ENCODE data around the gene WDFY4. TPM values are rescaled to one million over a fixed set of nuclear protein-coding genes. Genes with fewer than 3 reads are reported as not detected.

WDFY4 gene
- total and polyA plus RNA-seq, 9 of the 15 experiments (the other 6 are each of a cell fraction or from before 2014, with no cell fraction given), result 0.01 to 0.02 (median 0.01) TPM; not detected in 6

GRCh38 chr10:48800007-48800675, 115.5 kb downstream of the WDFY4 start (continued):
- peak; percentile 92 for TF ChIP-seq HBP1 (CRISPR knock-in tag; IDR thresholded peaks at IDR 0.05)
- TF ChIP-seq C11orf30 (IDR thresholded peaks at IDR 0.05; ENCODE audit: low read depth), result peak; percentile 7; the same call in 1 of the 2 replicates
- TF ChIP-seq NCOA1 (IDR thresholded peaks at IDR 0.05; ENCODE audit: low read depth), result peak; percentile 68; the same call in 1 of the 2 replicates
- 0 out of 2 replicates have a peak, but pooled peaks have one; percentile 38 for TF ChIP-seq VEZF1 (CRISPR knock-in tag; IDR thresholded peaks at IDR 0.05)
- no peak for TF ChIP-seq NR2C2 (CRISPR knock-in tag; IDR thresholded peaks at IDR 0.05)
- peak; percentile 34; the same call in 1 of the 2 replicates for TF ChIP-seq NR2C2 (tag; IDR thresholded peaks at IDR 0.05)
- TF ChIP-seq CBX3 (IDR thresholded peaks at IDR 0.05; ENCODE audit: borderline replicate concordance in 1 of 2, low read length in 2 of 2), result peak in 1 of 2 experiments; percentile 69; a peak in 2 of 3 replicates
- peak; percentile 51; the same call in 1 of the 2 replicates for TF ChIP-seq PKNOX1 (IDR thresholded peaks at IDR 0.05)
- TF ChIP-seq PCBP2 (IDR thresholded peaks at IDR 0.05; ENCODE audit: low read depth, low read length, poor library complexity, severe bottlenecking), result no peak
- peak; percentile 39 for TF ChIP-seq E2F8 (IDR thresholded peaks at IDR 0.05; ENCODE audit: low read depth, partially characterized antibody)
